MCF 10A (cell line): ENCODE data around the gene VILL. TPM values are rescaled to one million over a fixed set of nuclear protein-coding genes. Genes with fewer than 3 reads are reported as not detected.

ENCODE experiments used
- BruUV-seq: library from RNA; stranded (reverse); fragments of 400-500 nt; replicated peaks from 2 replicates; lab custom pipeline; 2021; lab: Mats Ljungman, UMichigan
- CTCF ChIA-PET: fragments of 300-600 bp; sonication (Branson Sonifier 250); formaldehyde crosslinking; extraction: SDS; loops from one replicate; lab custom pipeline; 2021; ENCODE audit warnings: antibody characterized with exemption, inconsistent platforms; lab: Yijun Ruan, JAX
- POLR2A ChIA-PET: fragments of 300-600, 350-650 bp; sonication (Branson Sonifier 250); formaldehyde crosslinking; extraction: SDS; loops from one replicate; lab custom pipeline; 2020; ENCODE audit warnings: antibody characterized with exemption, inconsistent platforms; lab: Yijun Ruan, JAX
- DNase-seq: peaks from one replicate; pipeline ENCODE4 v3.0.0-alpha.2; 2018; ENCODE audit not compliant: unreplicated experiment
- H3K27ac Mint-ChIP-seq: one replicate; pipeline ENCODE4 v1.8.0; 2022; ENCODE audit warnings: mild to moderate bottlenecking, low read depth, mixed read lengths; ENCODE audit not compliant: unreplicated experiment
- H3K27me3 Mint-ChIP-seq: one replicate; pipeline ENCODE4 v1.8.0; 2022; ENCODE audit warnings: mixed read lengths; ENCODE audit not compliant: insufficient read depth, unreplicated experiment
- H3K36me3 Mint-ChIP-seq: one replicate; pipeline ENCODE4 v1.8.0; 2022; ENCODE audit warnings: mild to moderate bottlenecking, moderate library complexity, mixed read lengths; ENCODE audit not compliant: insufficient read depth, unreplicated experiment
- H3K4me1 Mint-ChIP-seq: one replicate; pipeline ENCODE4 v1.8.0; 2022; ENCODE audit warnings: mixed read lengths; ENCODE audit not compliant: insufficient read depth, unreplicated experiment
- H3K4me3 Mint-ChIP-seq: one replicate; pipeline ENCODE4 v1.8.0; 2022; ENCODE audit warnings: mild to moderate bottlenecking, moderate library complexity, mixed read lengths; ENCODE audit not compliant: unreplicated experiment
- H3K9me3 Mint-ChIP-seq: one replicate; pipeline ENCODE4 v1.8.0; 2022; ENCODE audit warnings: mixed read lengths; ENCODE audit not compliant: unreplicated experiment
- intact Hi-C: fragments of 100-400 bp; cut with micrococcal nuclease; formaldehyde crosslinking; loops from 2 replicates; pipeline ENCODE4 v1.14.1; 2022
- total RNA-seq: library from RNA; stranded (reverse); gene quantifications from 2 replicates; pipeline ENCODE4 v1.2.3, GENCODE V29; 2022
- TF ChIP-seq, protein P1 (sequence below): fragments of 200-600 bp; IDR thresholded peaks from one replicate; pipeline ENCODE4 v1.8.0; 2022; ENCODE audit warnings: antibody characterized with exemption, mild to moderate bottlenecking; ENCODE audit not compliant: unreplicated experiment

VILL gene
- total RNA-seq, 1 experiment from 2014 or later: not detected

- Mint-ChIP-seq H3K36me3 (peaks cover 28% of the 10 kb centered on the region), H3K9me3 (no peaks in the 10 kb centered on the region), H3K27me3 (no peaks in the 10 kb centered on the region), H3K4me3 (no peak overlapping the region), H3K27ac (peak overlapping the region; percentile 32), H3K4me1 (no peaks in the 10 kb centered on the region)
- intact Hi-C loops: no loop called here
- TF ChIP-seq, protein P1, sequence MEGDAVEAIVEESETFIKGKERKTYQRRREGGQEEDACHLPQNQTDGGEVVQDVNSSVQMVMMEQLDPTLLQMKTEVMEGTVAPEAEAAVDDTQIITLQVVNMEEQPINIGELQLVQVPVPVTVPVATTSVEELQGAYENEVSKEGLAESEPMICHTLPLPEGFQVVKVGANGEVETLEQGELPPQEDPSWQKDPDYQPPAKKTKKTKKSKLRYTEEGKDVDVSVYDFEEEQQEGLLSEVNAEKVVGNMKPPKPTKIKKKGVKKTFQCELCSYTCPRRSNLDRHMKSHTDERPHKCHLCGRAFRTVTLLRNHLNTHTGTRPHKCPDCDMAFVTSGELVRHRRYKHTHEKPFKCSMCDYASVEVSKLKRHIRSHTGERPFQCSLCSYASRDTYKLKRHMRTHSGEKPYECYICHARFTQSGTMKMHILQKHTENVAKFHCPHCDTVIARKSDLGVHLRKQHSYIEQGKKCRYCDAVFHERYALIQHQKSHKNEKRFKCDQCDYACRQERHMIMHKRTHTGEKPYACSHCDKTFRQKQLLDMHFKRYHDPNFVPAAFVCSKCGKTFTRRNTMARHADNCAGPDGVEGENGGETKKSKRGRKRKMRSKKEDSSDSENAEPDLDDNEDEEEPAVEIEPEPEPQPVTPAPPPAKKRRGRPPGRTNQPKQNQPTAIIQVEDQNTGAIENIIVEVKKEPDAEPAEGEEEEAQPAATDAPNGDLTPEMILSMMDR: no peak
- CTCF ChIA-PET: interaction anchor here (0.7 to 13.9 kb wide), 6 partner anchors 9 to 154 kb away, joined by 3 to 207 read pairs (median 17); no protein-coding TSS in a partner anchor
- POLR2A ChIA-PET: interaction anchor here (0.6 to 1.8 kb wide), 3 partner anchors 18 to 110 kb away, joined by 3 to 7 read pairs (median 3); no protein-coding TSS in a partner anchor
- DNase-seq: no peak
- no TSS peak for BruUV-seq
Observed at GRCh38 chr3:37964716-37965115, 25.9 kb upstream of the VILL start.

- CTCF ChIA-PET: interaction anchor here (0.6 to 13.9 kb wide), 23 partner anchors 9 to 742 kb away, joined by 3 to 207 read pairs (median 5); no protein-coding TSS in a partner anchor
- POLR2A ChIA-PET: interaction anchor here (1.0 to 3.3 kb wide), 6 partner anchors 9 to 114 kb away, joined by 3 to 15 read pairs (median 4); no protein-coding TSS in a partner anchor
- no peaks in the 10 kb centered on the region for H3K9me3 Mint-ChIP-seq
- TF ChIP-seq, protein P1: peak; percentile 74
- H3K27me3 Mint-ChIP-seq: no peaks in the 10 kb centered on the region
- peak overlapping the region; percentile 57 for H3K27ac Mint-ChIP-seq
- peak; percentile 71 for DNase-seq
- peaks cover 35% of the 10 kb centered on the region for H3K36me3 Mint-ChIP-seq
- BruUV-seq: no TSS peak
- H3K4me3 Mint-ChIP-seq: no peak overlapping the region
- H3K4me1 Mint-ChIP-seq: peaks cover 10% of the 10 kb centered on the region
- intact Hi-C loops: loop anchor here (1.0 kb wide), 1 partner anchor 112 kb away; no protein-coding TSS in a partner anchor
Observed at GRCh38 chr3:37967260-37967881, 23.2 kb upstream of the VILL start.

DNA sequence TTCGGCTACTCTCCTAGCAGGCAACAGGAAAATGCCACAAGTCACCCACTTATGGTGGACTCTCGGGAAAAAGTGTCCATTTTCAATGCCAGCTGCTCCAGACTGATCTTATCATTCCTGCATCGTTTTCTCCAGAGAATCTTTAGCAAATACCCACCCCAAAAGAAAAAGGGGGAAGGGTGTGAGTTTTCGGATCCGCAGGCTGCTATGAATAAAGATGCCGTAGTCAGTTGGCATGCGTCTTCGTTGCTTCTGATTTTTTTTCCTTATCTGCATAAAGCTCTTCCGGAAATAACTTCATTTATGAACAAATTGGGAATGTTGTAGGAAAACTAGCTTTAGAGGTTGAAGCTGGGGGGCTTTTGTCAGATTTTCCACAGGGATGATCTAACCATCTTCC, 22.4 kb upstream of the VILL start:
- Mint-ChIP-seq H3K27ac (no peak overlapping the region), H3K4me3 (no peak overlapping the region), H3K27me3 (no peaks in the 10 kb centered on the region), H3K4me1 (peaks cover 10% of the 10 kb centered on the region), H3K36me3 (peaks cover 40% of the 10 kb centered on the region), H3K9me3 (no peaks in the 10 kb centered on the region)
- POLR2A ChIA-PET: interaction anchor here (0.6 to 3.3 kb wide), 6 partner anchors 8 to 115 kb away, joined by 3 to 15 read pairs (median 4); no protein-coding TSS in a partner anchor
- DNase-seq: no peak
- BruUV-seq: no TSS peak
- CTCF ChIA-PET: interaction anchor here (0.6 to 13.9 kb wide), 18 partner anchors 8 to 742 kb away, joined by 3 to 207 read pairs (median 5); no protein-coding TSS in a partner anchor
- TF ChIP-seq, protein P1: no peak
- intact Hi-C loops: no loop called here
